ENCODE measurements around the gene PDGFA. TPM values are rescaled to one million over a fixed set of nuclear protein-coding genes. Genes with fewer than 3 reads are reported as not detected.

Gene PDGFA
- total RNA-seq, 1 experiment from 2014 or later: 35.8 TPM

DNA sequence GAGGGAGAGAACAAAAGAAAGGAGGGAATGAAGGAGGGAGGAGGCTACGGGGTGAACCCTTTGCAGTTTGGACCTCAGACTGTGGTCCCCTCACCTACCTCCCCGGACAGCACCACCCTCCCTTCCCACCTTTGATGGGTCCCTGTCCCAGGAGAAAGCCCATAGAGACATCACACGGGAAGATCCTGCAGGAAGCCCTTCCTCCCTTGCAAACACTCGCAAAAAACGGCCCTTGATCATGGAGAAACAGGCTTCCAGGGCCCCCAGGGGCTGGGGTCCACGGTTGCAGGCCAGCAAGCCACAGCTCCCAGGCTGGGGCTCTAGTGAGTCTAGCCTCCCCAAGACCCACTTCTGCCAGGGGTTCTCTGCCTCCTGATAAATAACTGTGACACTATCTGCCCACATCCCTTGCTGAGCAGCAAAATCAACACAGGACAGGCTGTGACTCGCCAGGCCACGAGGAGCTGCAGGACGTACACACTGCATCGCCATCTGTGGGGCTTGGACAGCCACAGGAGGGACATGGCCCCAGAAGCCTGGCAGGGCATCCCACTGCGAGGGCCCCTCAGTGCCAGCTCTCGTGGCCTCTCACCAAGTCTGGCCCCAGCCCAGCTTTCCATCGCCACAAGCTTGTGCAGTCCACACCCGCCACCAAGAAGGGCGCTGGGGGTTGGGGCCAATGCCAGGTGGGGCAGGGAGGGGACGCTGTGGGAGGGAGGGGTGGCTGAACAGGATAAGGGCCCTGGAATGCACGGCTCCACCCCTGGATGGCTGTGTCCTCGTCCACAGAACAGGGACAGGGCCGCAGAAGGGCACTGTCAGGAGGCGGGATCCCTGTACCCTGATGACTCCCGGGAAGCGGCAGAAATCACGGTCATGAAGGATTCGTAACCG is 34.2 kb downstream of the PDGFA start:
- peaks cover 15 to 24% of the 10 kb centered on the region in 2 experiments for H3K4me1 Mint-ChIP-seq
- peaks cover 7% of the 10 kb centered on the region; the same call in 1 of the 2 replicates for H3K27me3 Mint-ChIP-seq (ENCODE audit: low read depth)
- Histone ChIP-seq H3K56ac (ENCODE audit: insufficient read length, low read depth, low read length) (no peak overlapping the region), H4K91ac (ENCODE audit: insufficient read length, low read depth, low read length) (no peak overlapping the region), H2BK20ac (ENCODE audit: low read depth, low read length, poor library complexity, severe bottlenecking) (no peak overlapping the region), H3K4ac (ENCODE audit: low read depth, low read length) (no peak overlapping the region), H3K79me1 (ENCODE audit: insufficient read depth, low read depth, low read length, poor library complexity, severe bottlenecking) (no peaks in the 10 kb centered on the region), H3K4me1 (ENCODE audit: insufficient read depth, low read length) (no peaks in the 10 kb centered on the region), H3K9ac (ENCODE audit: extremely low read depth, insufficient read length, low read length) (no peak overlapping the region), H2BK15ac (ENCODE audit: low read depth, low read length) (no peak overlapping the region), H3K9me3 (ENCODE audit: control insufficient read depth, low read depth, low read length) (no peaks in the 10 kb centered on the region), H2BK120ac (ENCODE audit: low read depth, low read length, poor library complexity, severe bottlenecking) (no peak overlapping the region), H3T11ph (ENCODE audit: low read length) (no peak overlapping the region), H2BK12ac (ENCODE audit: insufficient read length, low read depth, low read length) (no peak overlapping the region), H3K18ac (ENCODE audit: insufficient read length, low read depth, low read length) (no peak overlapping the region), H3K27me3 (ENCODE audit: insufficient read depth, low read length) (no peaks in the 10 kb centered on the region), H2AK5ac (ENCODE audit: insufficient read length, low read length) (no peak overlapping the region), H3K23me2 (ENCODE audit: insufficient read length, low read depth, low read length, poor library complexity, severe bottlenecking) (no peaks in the 10 kb centered on the region), H3K4me2 (ENCODE audit: insufficient read depth, insufficient read length, low read length) (no peak overlapping the region), H3K27ac (ENCODE audit: insufficient read length, low read depth, low read length) (no peak overlapping the region), H4K5ac (ENCODE audit: insufficient read length, low read depth, low read length) (no peak overlapping the region), H2BK5ac (ENCODE audit: insufficient read length, low read length) (no peak overlapping the region), H3K14ac (ENCODE audit: insufficient read depth, low read length) (no peak overlapping the region), H4K8ac (replicated peaks; ENCODE audit: insufficient read length, low read depth, low read length) (no peak overlapping the region), H3K23ac (ENCODE audit: insufficient read length, low read depth, low read length) (no peak overlapping the region), H2AFZ (ENCODE audit: low read length) (no peak overlapping the region), H4K20me1 (ENCODE audit: control insufficient read depth, insufficient read depth, insufficient read length) (no peaks in the 10 kb centered on the region), H3K79me2 (ENCODE audit: insufficient read depth, low read length) (no peaks in the 10 kb centered on the region)
- H3K36me3 Mint-ChIP-seq (ENCODE audit: insufficient read depth in 1 of 3, low read depth in 3 of 3): peaks cover 0 to 16% (median 2%) of the 10 kb centered on the region in 3 experiments; a peak in 4 of 7 replicates
- H3K27ac Mint-ChIP-seq: no peak overlapping the region
- WGBS (ENCODE audit: extremely low coverage, insufficient read length, low lambda C conversion rate): no CpG with 5 or more reads among the region's 25 CpGs
- TF ChIP-seq CTCF (conservative IDR thresholded peaks at IDR 0.05): no peak
- DNase-seq: no peak
- peaks cover 9 to 14% of the 10 kb centered on the region in 2 experiments for H3K9me3 Mint-ChIP-seq
- H3K4me3 Mint-ChIP-seq: no peak overlapping the region

All from H9 (cell line).